ENCODE results near the gene RAB17.
"Not testable (repeated sequence)": the region's sequence is repeated elsewhere in the genome, so short reads cannot be mapped to it uniquely, and the experiment has no call there.

DNA sequence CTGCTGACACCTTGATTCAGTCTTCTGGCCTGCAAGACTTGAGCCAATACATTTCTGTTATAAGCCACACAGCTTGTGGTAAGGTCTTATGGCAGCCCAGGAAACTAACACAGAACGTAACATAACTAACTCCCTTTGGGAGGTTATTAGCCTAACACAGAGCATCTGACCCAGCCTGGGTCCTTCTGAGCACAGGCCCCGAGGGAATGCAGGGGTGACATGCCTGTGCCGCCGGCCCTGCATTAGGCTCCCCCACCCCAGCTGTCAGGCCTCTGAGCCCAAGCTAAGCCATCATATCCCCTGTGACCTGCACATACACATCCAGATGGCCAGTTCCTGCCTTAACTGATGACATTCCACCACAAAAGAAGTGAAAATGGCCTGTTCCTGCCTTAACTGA, 16.0 kb upstream of the RAB17 start:
- not testable (repeated sequence) for TF ChIP-seq EZH2 (IDR thresholded peaks at IDR 0.05; ENCODE audit: low read length)
- TF ChIP-seq, protein P1, sequence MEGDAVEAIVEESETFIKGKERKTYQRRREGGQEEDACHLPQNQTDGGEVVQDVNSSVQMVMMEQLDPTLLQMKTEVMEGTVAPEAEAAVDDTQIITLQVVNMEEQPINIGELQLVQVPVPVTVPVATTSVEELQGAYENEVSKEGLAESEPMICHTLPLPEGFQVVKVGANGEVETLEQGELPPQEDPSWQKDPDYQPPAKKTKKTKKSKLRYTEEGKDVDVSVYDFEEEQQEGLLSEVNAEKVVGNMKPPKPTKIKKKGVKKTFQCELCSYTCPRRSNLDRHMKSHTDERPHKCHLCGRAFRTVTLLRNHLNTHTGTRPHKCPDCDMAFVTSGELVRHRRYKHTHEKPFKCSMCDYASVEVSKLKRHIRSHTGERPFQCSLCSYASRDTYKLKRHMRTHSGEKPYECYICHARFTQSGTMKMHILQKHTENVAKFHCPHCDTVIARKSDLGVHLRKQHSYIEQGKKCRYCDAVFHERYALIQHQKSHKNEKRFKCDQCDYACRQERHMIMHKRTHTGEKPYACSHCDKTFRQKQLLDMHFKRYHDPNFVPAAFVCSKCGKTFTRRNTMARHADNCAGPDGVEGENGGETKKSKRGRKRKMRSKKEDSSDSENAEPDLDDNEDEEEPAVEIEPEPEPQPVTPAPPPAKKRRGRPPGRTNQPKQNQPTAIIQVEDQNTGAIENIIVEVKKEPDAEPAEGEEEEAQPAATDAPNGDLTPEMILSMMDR (optimal IDR thresholded peaks at IDR 0.05 in 1 of 3, IDR thresholded peaks at IDR 0.05 in 1 of 3, conservative IDR thresholded peaks at IDR 0.05 in 1 of 3; ENCODE audit: extremely low read depth in 1 of 3, insufficient read depth in 2 of 3, low read length in 3 of 3): not testable (repeated sequence)

Data from keratinocyte (primary cell).